Medulla oblongata (tissue), 1 donor: ENCODE data around the gene KIR3DL3.
"Not testable (repeated sequence)": the region's sequence is repeated elsewhere in the genome, so short reads cannot be mapped to it uniquely, and the experiment has no call there.

Source experiments
- DNase-seq: peaks from one replicate; pipeline ENCODE4 v3.0.0-alpha.2; 2015; ENCODE audit errors: extremely low spot score

The KIR3DL3 gene

GRCh38 chr19:54731191-54731590 lies 6.9 kb downstream of the KIR3DL3 start:
- DNase-seq: no peak

DNA sequence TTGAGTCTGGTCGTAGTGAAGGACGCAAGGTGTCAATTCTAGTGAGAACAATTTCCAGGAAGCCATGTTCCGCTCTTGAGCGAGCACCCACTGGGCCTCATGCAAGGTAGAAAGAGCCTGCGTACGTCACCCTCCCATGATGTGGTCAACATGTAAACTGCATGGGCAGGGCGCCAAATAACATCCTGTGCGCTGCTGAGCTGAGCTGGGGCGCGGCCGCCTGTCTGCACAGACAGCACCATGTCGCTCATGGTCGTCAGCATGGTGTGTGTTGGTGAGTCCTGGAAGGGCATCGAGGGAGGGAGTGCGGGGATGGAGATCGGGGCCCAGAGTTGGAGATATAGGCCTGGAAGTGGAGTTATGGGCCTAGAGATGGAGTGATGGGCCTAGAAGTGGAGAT lies 14.1 kb downstream of the KIR3DL3 start, which contains the start of gene KIR2DL3:
TSS of gene KIR2DL3 (plus strand) at position 208 of the 400 bp plus-strand sequence. CDS start at position 241, 33 bp downstream.
- DNase-seq: not testable (repeated sequence)

DNA sequence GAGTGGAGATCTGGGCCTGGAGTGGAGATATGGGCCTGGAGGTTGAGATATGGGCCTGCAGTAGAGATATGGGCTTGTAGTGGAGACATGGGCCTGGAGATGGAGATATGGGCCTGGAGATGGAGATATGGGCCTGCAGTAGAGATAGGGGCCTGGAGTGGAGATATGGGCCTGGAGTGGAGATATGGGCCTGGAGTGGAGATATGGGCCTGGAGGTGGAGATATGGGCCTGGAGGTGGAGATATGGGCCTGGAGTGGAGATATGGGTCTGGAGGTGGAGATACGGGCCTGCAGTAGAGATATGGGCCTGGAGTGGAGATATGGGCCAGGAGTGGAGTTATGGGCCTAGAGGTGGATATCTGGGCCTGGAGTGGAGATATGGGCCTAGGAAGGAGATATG lies 14.5 kb downstream of the KIR3DL3 start:
- no peak for DNase-seq

GRCh38 chr19:54739587-54740497 lies 15.6 kb downstream of the KIR3DL3 start:
- no peak for DNase-seq

- not testable (repeated sequence) for DNase-seq
Measured at GRCh38 chr19:54741950-54742349, 17.7 kb downstream of the KIR3DL3 start.

GRCh38 chr19:54744080-54744479 lies 19.8 kb downstream of the KIR3DL3 start:
- DNase-seq: not testable (repeated sequence)

DNA sequence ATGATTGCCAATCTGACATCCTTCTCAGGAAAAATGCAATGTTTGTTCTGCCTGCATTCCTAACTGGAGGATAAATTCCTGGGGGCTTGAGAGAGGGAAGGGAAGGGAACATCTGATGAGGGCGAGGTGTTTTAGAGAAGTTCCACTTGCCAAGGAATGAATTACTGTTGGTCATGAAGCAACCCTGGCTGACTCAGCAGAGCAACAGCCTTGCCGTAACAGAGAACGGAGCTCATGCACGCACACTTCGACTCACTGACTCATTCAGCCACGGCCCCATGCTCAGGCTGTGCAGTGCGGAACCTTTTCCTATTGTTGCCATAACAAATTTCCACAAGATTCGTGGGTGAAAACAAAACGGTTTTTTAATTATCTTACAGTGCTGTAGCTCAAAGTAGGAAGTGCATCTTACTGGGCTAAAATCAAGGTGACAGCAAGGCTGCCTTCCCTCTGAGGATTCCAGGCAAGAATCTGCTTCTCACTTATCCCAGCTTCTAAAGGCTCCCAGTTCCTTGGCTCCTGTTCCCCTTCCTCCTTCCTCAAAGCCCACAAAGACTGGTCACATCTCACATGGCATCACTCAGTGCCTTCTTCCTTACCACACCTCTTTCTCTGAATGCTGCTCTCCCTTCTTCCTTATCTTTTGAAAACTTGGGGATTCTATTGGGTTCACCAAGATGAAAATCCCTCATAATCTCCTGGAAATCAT lies 23.5 kb downstream of the KIR3DL3 start:
- not testable (repeated sequence) for DNase-seq

DNA sequence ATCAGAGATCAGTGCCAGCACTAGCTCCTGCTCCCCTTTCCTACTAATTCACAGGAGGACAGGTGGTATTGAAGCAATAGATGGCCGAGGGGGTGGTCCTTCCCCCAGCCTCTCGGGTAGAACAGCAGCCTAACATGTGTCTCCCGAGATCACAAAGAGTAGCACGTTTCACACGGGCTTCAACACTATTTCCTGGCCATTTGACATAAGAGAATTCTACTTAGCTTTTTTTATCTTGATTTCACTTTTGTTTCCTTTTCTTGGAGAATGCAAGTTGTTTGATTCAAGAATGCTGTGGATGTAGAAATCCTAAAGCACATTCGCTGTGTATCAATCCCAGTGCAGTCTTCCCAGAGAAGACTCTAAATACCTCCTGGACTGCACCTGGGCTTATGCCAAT lies 26.0 kb downstream of the KIR3DL3 start:
- not testable (repeated sequence) for DNase-seq

DNA sequence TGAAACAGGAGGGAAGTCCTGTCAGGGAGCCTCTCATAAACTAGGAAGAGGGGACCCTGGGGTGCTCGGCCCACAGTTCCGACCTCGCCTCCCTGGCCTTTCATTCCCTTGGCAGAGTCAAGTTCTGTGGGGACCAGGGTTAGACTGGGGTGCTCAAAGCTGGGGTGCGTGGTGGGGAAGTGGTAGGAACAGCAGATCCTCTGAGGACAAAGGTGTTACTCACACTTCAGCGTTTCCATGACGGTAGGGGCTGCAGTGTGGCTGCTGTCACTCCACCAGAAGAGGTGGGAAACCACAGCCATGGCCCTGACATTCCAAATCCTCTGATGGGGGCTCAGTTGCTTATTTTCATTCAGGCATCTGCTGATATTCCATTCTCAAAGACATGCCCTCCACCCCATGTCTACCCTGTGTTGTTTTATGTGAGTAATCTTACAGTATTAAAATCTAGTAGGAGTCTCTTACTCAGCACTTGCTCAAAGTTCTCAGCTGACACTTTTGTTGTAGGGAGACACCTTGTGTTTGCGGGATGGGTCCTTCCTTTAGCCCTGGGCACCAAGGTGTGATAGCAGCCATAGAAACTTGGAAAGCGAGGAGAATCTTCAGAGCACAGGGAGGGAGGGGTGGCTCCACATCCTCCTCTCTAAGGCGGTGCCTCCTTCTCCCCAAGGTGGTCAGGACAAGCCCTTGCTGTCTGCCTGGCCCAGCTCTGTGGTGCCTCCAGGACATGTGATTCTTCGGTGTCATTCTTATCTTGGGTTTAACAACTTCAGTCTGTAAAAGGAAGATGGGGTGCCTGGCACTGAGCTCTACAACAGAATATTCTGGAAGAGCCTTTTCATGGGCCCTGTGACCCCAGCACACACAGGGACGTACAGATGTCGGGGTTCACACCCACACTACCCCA lies 32.2 kb downstream of the KIR3DL3 start:
- DNase-seq: not testable (repeated sequence)

DNA sequence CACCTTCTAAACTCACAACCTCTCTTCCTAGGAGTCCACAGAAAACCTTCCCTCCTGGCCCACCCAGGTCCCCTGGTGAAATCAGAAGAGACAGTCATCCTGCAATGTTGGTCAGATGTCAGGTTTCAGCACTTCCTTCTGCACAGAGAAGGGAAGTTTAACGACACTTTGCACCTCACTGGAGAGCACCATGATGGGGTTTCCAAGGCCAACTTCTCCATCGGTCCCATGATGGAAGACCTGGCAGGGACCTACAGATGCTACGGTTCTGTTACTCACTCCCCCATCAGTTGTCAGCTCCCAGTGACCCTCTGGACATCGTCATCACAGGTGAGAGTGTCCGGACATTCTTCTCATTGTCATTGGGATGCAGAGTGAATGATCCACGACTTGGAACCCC lies 34.3 kb downstream of the KIR3DL3 start:
- DNase-seq: not testable (repeated sequence)

DNA sequence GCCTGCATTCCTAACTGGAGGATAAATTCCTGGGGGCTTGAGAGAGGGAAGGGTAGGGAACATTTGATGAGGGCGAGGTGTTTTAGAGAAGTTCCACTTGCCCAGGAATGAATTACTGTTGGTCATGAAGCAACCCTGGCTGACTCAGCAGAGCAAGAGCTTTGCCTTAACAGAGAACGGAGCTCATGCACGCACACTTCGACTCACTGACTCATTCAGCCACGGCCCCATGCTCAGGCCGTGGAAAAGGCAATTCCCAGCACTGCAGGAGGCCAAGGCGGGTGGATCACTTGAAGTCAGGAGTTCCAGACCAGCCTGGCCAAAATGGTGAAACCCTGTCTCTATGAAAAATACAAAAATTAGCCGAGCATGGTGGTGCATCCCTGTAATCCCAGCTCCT lies 40.0 kb downstream of the KIR3DL3 start:
- not testable (repeated sequence) for DNase-seq

DNA sequence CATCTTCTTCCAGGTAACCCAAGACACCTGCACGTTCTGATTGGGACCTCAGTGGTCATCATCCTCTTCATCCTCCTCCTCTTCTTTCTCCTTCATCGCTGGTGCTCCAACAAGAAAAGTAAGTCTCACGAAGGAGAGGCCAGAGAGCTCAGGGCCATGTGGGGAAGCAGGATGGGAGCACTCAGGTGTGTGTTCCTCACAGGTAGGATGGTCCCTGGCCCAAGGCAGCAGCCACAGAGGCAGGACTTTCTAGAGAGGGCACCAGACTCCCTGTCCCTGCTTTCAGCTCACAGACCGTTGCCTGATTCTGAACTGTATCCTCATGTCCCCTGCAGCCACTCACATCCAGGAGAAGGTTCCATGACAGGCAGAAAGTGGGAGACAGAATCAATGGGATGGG lies 42.2 kb downstream of the KIR3DL3 start:
- DNase-seq: not testable (repeated sequence)

- DNase-seq: not testable (repeated sequence)
Measured at GRCh38 chr19:54769646-54770045, 45.4 kb downstream of the KIR3DL3 start, which contains the start of gene KIR2DL1. Gene KIR2DL1, plus strand, starts transcription at chr19:54769793. Its CDS starts 58 bp downstream, at chr19:54769851.

- DNase-seq: not testable (repeated sequence)
Measured at GRCh38 chr19:54770511-54770910, 46.3 kb downstream of the KIR3DL3 start.

DNA sequence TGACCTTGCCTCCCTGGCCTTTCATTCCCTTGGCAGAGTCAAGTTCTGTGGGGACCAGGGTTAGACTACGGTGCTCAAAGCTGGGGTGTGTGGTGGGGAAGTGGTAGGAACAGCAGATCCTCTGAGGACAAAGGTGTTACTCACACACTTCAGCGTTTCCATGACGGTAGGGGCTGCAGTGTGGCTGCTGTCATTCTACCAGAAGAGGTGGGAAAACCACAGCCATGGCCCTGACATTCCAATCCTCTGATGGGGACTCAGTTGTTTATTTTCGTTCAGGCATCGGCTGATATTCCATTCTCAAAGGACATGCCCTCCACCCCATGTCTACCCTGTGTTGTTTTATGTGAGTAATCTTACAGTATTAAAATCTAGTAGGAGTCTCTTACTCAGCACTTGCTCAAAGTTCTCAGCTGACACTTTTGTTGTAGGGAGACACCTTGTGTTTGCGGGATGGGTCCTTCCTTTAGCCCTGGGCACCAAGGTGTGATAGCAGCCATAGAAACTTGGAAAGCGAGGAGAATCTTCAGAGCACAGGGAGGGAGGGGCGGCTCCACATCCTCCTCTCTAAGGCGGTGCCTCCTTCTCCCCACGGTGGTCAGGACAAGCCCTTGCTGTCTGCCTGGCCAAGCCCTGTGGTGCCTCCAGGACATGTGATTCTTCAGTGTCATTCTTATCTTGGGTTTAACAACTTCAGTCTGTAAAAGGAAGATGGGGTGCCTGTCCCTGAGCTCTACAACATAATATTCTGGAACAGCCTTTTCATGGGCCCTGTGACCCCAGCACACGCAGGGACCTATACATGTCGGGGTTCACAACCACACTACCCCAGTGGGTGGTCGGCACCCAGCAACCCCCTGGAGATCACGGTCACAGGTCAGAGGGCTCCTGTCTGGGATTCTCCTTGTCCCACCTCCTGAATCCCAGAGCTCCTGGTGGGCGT lies 47.0 kb downstream of the KIR3DL3 start:
- not testable (repeated sequence) for DNase-seq

DNA sequence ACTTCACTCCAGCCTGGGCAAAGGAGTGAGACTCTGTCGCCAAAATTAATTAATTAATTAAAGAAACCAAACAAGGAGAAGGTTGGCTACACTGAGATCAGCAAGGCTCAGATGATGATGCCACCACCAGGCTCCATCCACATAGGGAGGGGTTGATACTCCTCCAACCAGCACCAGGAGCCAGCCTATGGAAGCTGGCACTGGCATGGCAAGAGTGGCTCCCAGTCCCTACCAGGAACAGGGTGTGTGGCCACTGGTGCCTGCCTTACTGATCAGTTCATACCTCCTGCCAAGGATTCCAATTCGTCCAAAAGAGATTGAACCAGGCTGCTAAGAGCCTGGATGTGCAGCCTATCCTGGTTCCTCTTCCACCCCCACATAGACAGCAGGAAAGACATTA lies 48.4 kb downstream of the KIR3DL3 start:
- not testable (repeated sequence) for DNase-seq

DNA sequence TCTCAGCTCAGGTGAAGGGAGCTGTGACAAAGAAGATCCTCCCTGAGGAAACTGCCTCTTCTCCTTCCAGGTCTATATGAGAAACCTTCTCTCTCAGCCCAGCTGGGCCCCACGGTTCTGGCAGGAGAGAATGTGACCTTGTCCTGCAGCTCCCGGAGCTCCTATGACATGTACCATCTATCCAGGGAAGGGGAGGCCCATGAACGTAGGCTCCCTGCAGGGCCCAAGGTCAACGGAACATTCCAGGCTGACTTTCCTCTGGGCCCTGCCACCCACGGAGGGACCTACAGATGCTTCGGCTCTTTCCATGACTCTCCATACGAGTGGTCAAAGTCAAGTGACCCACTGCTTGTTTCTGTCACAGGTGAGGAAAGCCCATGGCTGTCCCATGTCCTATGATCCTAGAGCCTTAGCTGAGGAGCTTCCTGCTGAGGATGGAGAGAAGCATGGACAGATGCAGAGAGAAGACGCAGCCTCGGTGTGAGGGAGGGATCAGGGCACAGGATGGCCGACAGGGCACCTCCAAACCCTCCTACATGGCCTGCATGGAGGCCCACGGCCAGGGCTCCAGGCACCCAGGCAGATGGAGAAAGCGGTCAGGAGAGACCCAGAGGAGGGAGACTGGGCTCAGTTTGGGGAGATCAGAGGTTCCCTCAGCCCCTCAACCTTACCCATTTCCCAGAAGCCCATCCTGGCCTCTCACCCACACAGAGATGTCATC lies 51.0 kb downstream of the KIR3DL3 start:
- not testable (repeated sequence) for DNase-seq

- DNase-seq: not testable (repeated sequence)
Measured at GRCh38 chr19:54775830-54776229, 51.6 kb downstream of the KIR3DL3 start.

DNA sequence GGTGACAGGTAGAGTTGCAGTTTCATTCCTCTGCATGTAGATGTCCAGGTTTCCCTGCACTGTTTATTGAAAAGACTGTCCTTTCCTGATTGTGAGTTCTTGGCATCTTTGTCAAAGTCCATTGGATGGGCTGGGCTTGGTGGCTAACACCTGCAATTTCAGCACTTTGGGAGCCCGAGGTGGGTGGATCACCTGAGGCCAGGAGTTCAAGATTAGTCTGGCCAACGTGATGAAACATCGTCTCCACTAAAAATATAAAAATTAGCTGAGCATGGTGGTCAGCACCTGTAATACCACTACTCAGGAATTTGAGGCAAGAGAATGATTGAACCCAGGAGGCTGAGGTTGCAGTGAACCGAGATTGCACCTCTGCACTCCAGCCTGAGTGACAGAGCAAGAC lies 53.6 kb downstream of the KIR3DL3 start:
- DNase-seq: not testable (repeated sequence)

DNA sequence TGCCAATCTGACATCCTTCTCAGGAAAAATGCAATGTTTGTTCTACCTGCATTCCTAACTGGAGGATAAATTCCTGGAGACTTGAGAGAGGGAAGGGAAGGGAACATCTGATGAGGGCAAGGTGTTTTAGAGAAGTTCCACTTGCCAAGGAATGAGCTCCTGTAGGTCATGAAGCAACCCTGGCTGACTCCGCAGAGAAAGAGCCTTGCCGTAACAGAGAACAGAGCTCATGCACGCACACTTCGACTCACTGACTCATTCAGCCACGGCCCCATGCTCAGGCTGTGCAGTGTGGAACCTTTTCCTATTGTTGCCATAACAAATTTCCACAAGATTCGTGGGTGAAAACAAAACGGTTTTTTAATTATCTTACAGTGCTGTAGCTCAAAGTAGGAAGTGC lies 54.7 kb downstream of the KIR3DL3 start:
- DNase-seq: not testable (repeated sequence)
